Neural cell (in vitro differentiated cells): ENCODE results near the gene NEFH. TPM values are rescaled to one million over a fixed set of nuclear protein-coding genes. Genes with fewer than 3 reads are reported as not detected.
"Not testable (repeated sequence)": the region's sequence is repeated elsewhere in the genome, so short reads cannot be mapped to it uniquely, and the experiment has no call there.

Experiments used
- H2AFZ ChIP-seq: fragments of 200-600, 300-800 bp; sonication (generic), shearing (Covaris generic); 2 replicates; pipeline ENCODE4 v1.6.0; 2014; ENCODE audit warnings: low read depth, mild to moderate bottlenecking, antibody characterized with exemption, low read length, moderate library complexity
- H3F3A ChIP-seq: fragments of 200-600 bp; shearing (Covaris generic); 2 replicates; pipeline ENCODE4 v1.6.1; 2016; ENCODE audit warnings: mild to moderate bottlenecking, moderate library complexity, mixed read lengths, antibody characterized with exemption, low read length; ENCODE audit not compliant: insufficient read depth, poor library complexity, severe bottlenecking
- H3K27ac ChIP-seq: fragments of 200-600, 300-800 bp; sonication (generic), shearing (Covaris generic); 2 replicates; pipeline ENCODE4 v1.5.1; 2014; ENCODE audit warnings: mild to moderate bottlenecking, low read length, moderate library complexity
- H3K27me3 ChIP-seq: fragments of 300-800, 200-600 bp; sonication (generic), shearing (Covaris generic); 2 replicates; pipeline ENCODE4 v1.6.0; 2014; ENCODE audit warnings: mild to moderate bottlenecking, low read depth, low read length, moderate library complexity; ENCODE audit not compliant: insufficient read depth
- H3K36me3 ChIP-seq: fragments of 300-800, 200-600 bp; sonication (generic), shearing (Covaris generic); 2 replicates; pipeline ENCODE4 v1.5.1; 2014; ENCODE audit warnings: mild to moderate bottlenecking, antibody characterized with exemption, low read length, moderate library complexity; ENCODE audit not compliant: insufficient read depth
- H3K4me2 ChIP-seq: fragments of 300-800, 200-600 bp; sonication (generic), shearing (Covaris generic); 2 replicates; pipeline ENCODE4 v1.6.0; 2014; ENCODE audit warnings: mild to moderate bottlenecking, low read length
- H3K4me3 ChIP-seq: fragments of 300-800, 200-600 bp; sonication (generic), shearing (Covaris generic); 2 replicates; pipeline ENCODE4 v1.5.1; 2014; ENCODE audit warnings: mild to moderate bottlenecking, low read length, moderate library complexity
- H3K79me2 ChIP-seq: fragments of 200-600 bp; shearing (Covaris generic); replicated peaks from 2 replicates; pipeline ENCODE4 v1.6.0; 2014; ENCODE audit warnings: mild to moderate bottlenecking, low read length, moderate library complexity; ENCODE audit not compliant: insufficient read depth
- H3K9ac ChIP-seq: fragments of 300-800, 200-600 bp; sonication (generic), shearing (Covaris generic); 2 replicates; pipeline ENCODE4 v1.6.1; 2016; ENCODE audit warnings: mild to moderate bottlenecking, low read length, mixed read lengths
- H3K9me2 ChIP-seq: fragments of 200-600 bp; shearing (Covaris generic); 2 replicates; pipeline ENCODE4 v1.6.1; 2016; ENCODE audit warnings: mild to moderate bottlenecking, low read length, mixed read lengths; ENCODE audit not compliant: insufficient read depth
- H3K9me3 ChIP-seq: fragments of 200-600, 300-800 bp; sonication (generic), shearing (Covaris generic); 2 replicates; pipeline ENCODE4 v1.6.1; 2016; ENCODE audit warnings: mild to moderate bottlenecking, mixed run types, low read length, moderate library complexity, mixed read lengths
- H4K20me1 ChIP-seq: fragments of 200-600 bp; shearing (Covaris generic); 2 replicates; pipeline ENCODE4 v1.6.1; 2016; ENCODE audit warnings: mild to moderate bottlenecking, mixed run types; ENCODE audit not compliant: insufficient read depth
- EP300 ChIP-seq: fragments of 450-650 bp; conservative IDR thresholded peaks from 2 replicates; pipeline ENCODE4 v1.6.1; 2014; ENCODE audit warnings: antibody characterized with exemption, mild to moderate bottlenecking, moderate library complexity; ENCODE audit not compliant: poor library complexity, severe bottlenecking
- EZH2 ChIP-seq: fragments of 200-600, 300-800 bp; shearing (Covaris generic), sonication (generic); IDR thresholded peaks from 2 replicates; pipeline ENCODE4 v1.6.1; 2014; ENCODE audit warnings: antibody characterized with exemption, low read length, borderline replicate concordance, mild to moderate bottlenecking; ENCODE audit not compliant: insufficient read depth, poor library complexity, severe bottlenecking
- MXI1 ChIP-seq: fragments of 450-650 bp; conservative IDR thresholded peaks from 2 replicates; pipeline ENCODE4 v1.6.1; 2014; ENCODE audit warnings: antibody characterized with exemption, mild to moderate bottlenecking; ENCODE audit not compliant: poor library complexity, severe bottlenecking
- POLR2AphosphoS5 ChIP-seq: IDR thresholded peaks from 2 replicates; pipeline ENCODE4 v1.6.1; 2012
- RAD21 ChIP-seq: fragments of 450-650 bp; conservative IDR thresholded peaks from 2 replicates; pipeline ENCODE4 v1.6.1; 2014; ENCODE audit warnings: antibody characterized with exemption, mild to moderate bottlenecking, moderate library complexity
- SMC3 ChIP-seq: fragments of 450-650 bp; conservative IDR thresholded peaks from 2 replicates; pipeline ENCODE4 v1.6.1; 2014; ENCODE audit warnings: antibody characterized with exemption, mild to moderate bottlenecking, moderate library complexity; ENCODE audit not compliant: poor library complexity
- TAF1 ChIP-seq: IDR thresholded peaks from 2 replicates; pipeline ENCODE4 v1.6.1; 2012; ENCODE audit warnings: low read depth
- polyA plus RNA-seq: library from polyadenylated mRNA; depleted of rRNA; stranded (reverse); fragments of >200 nt; gene quantifications from 2 replicates; pipeline ENCODE4 v1.2.3, GENCODE V29; 2014
- TF ChIP-seq, protein P1 (sequence below): IDR thresholded peaks from 2 replicates; pipeline ENCODE4 v1.6.1; 2012; ENCODE audit warnings: borderline replicate concordance
- TF ChIP-seq, protein P2 (sequence below): fragments of 450-650 bp; IDR thresholded peaks from 2 replicates; pipeline ENCODE4 v1.5.1; 2014; ENCODE audit warnings: antibody characterized with exemption, mild to moderate bottlenecking, moderate library complexity; ENCODE audit not compliant: poor library complexity, severe bottlenecking

NEFH gene
- polyA plus RNA-seq, 1 donor from 2014 or later: 0.05 TPM

DNA sequence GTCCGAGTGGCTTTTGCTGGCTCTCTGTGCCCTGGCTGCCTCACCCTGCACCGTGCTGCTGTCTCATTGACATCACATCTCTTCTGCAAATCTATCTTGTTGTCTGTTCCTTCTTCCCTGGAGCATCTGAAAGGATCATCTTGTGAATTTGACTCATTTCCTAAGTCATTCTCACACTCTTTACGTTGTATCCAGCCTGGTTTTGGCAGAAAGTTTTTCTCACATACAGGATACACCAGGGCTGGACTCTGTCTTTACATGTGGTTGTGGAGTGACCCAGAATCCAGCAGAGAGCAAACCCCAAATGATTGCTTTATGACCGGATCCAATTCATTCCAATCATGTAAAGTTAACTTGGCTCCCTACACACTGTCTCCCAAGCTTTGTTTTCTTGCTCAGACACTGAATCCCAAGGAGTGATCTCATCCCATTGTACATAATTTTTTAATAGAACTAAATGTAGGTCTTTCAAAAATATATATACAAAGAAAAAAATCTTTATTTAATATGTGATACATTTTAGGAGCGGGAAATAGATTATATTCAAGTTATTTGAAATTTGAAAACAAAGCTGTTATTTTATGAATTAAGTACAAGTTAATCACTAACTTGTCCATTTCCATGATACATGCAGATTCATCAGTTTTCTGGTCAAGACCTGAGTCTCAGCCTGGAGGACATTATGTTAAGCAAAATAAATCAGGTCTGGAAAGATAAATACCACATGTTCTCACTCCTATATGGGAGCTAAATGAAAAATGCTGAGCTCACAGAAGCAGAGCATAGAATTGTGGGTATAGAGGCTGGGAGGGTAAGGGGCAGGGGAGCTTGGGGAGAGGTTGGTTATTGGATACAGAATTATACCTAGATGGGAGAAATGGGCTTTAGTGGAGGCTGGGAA is 44.5 kb upstream of the NEFH start:
- TF ChIP-seq SMC3 (no peak), RAD21 (no peak), EZH2 (no peak), EP300 (no peak), TAF1 (no peak), MXI1 (no peak), POLR2AphosphoS5 (no peak)
- TF ChIP-seq, protein P1, sequence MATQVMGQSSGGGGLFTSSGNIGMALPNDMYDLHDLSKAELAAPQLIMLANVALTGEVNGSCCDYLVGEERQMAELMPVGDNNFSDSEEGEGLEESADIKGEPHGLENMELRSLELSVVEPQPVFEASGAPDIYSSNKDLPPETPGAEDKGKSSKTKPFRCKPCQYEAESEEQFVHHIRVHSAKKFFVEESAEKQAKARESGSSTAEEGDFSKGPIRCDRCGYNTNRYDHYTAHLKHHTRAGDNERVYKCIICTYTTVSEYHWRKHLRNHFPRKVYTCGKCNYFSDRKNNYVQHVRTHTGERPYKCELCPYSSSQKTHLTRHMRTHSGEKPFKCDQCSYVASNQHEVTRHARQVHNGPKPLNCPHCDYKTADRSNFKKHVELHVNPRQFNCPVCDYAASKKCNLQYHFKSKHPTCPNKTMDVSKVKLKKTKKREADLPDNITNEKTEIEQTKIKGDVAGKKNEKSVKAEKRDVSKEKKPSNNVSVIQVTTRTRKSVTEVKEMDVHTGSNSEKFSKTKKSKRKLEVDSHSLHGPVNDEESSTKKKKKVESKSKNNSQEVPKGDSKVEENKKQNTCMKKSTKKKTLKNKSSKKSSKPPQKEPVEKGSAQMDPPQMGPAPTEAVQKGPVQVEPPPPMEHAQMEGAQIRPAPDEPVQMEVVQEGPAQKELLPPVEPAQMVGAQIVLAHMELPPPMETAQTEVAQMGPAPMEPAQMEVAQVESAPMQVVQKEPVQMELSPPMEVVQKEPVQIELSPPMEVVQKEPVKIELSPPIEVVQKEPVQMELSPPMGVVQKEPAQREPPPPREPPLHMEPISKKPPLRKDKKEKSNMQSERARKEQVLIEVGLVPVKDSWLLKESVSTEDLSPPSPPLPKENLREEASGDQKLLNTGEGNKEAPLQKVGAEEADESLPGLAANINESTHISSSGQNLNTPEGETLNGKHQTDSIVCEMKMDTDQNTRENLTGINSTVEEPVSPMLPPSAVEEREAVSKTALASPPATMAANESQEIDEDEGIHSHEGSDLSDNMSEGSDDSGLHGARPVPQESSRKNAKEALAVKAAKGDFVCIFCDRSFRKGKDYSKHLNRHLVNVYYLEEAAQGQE: no peak
- TF ChIP-seq, protein P2, sequence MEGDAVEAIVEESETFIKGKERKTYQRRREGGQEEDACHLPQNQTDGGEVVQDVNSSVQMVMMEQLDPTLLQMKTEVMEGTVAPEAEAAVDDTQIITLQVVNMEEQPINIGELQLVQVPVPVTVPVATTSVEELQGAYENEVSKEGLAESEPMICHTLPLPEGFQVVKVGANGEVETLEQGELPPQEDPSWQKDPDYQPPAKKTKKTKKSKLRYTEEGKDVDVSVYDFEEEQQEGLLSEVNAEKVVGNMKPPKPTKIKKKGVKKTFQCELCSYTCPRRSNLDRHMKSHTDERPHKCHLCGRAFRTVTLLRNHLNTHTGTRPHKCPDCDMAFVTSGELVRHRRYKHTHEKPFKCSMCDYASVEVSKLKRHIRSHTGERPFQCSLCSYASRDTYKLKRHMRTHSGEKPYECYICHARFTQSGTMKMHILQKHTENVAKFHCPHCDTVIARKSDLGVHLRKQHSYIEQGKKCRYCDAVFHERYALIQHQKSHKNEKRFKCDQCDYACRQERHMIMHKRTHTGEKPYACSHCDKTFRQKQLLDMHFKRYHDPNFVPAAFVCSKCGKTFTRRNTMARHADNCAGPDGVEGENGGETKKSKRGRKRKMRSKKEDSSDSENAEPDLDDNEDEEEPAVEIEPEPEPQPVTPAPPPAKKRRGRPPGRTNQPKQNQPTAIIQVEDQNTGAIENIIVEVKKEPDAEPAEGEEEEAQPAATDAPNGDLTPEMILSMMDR: no peak
- Histone ChIP-seq H3K9me3 (no peaks in the 10 kb centered on the region), H3K9me2 (no peaks in the 10 kb centered on the region), H3K27me3 (no peaks in the 10 kb centered on the region), H3K4me3 (no peak overlapping the region), H3K9ac (no peak overlapping the region), H3K4me2 (no peak overlapping the region), H2AFZ (no peak overlapping the region), H3F3A (no peaks in the 10 kb centered on the region), H4K20me1 (no peaks in the 10 kb centered on the region), H3K27ac (no peak overlapping the region), H3K79me2 (no peaks in the 10 kb centered on the region), H3K36me3 (no peaks in the 10 kb centered on the region)

DNA sequence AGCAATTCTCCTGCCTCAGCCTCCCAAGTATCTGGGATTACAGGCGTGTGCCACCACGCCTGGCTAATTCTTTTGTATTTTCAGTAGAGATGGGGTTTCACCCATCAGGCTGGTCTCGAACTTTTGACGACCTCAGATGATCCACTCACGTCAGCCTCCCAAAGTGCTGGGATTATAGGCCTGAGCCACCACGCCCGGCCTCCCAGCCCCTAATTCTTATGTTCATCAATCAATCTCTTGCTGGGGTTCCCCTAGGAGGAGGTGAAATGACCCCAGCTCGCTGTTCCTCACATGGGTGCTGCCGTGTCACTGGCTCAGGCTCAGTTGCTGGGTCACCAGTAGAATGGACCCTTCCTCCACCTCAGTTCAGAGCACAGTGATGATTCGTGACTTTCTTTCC is 41.7 kb upstream of the NEFH start, which contains the start of gene RFPL1:
RFPL1 (plus strand) TSS at position 301 of the 400 bp plus-strand sequence.
- H3K9me2 ChIP-seq, H3K4me3 ChIP-seq, H2AFZ ChIP-seq, H3K9me3 ChIP-seq, H3K4me2 ChIP-seq, H3K79me2 ChIP-seq, H3K9ac ChIP-seq, H4K20me1 ChIP-seq, H3K27ac ChIP-seq, H3K36me3 ChIP-seq, H3F3A ChIP-seq, H3K27me3 ChIP-seq: not testable (repeated sequence)
